H1 (cell line): Measurements from ENCODE around the gene BRPF1. TPM values are rescaled to one million over a fixed set of nuclear protein-coding genes. Genes with fewer than 3 reads are reported as not detected.

Experiments
- CTCF ChIA-PET: fragments of 300-600 bp; sonication (Branson Sonifier 250); formaldehyde crosslinking; loops from one replicate; lab custom pipeline; 2021; ENCODE audit not compliant: partially characterized antibody; lab: Charles Lee
- POLR2A ChIA-PET: fragments of 300-600 bp; sonication (Branson Sonifier 250); formaldehyde crosslinking; loops from one replicate; lab custom pipeline; 2021; ENCODE audit warnings: inconsistent platforms; ENCODE audit not compliant: partially characterized antibody; lab: Charles Lee
- DNase-seq, 2 experiments: peaks; one replicate each; pipeline versions ENCODE4 v3.0.0 to v3.0.0-alpha.2; 2010 to 2022; ENCODE audit warnings: low spot score in 2 of 2, low read depth in 1 of 2, mixed read lengths in 1 of 2
- FAIRE-seq: peaks from 2 replicates; lab custom pipeline; 2011; peaks lifted over from hg19 to GRCh38; lab: Jason Lieb, UNC
- H2AFZ ChIP-seq: 2 replicates; pipeline ENCODE4 v1.8.1; 2012; ENCODE audit warnings: low read length, inconsistent platforms
- H2AK5ac ChIP-seq: 2 replicates; pipeline ENCODE4 v1.6.1; 2013; ENCODE audit warnings: low read depth, low read length
- H2BK120ac ChIP-seq: replicated peaks from 2 replicates; pipeline ENCODE3; 2013; ENCODE audit warnings: low read depth, low read length, inconsistent platforms
- H2BK12ac ChIP-seq: 2 replicates; pipeline ENCODE4 v1.6.1; 2013; ENCODE audit warnings: low read depth, low read length
- H2BK15ac ChIP-seq: 2 replicates; pipeline ENCODE4 v1.6.1; 2013; ENCODE audit warnings: low read length
- H2BK20ac ChIP-seq: 2 replicates; pipeline ENCODE4 v1.6.1; 2013; ENCODE audit warnings: low read length
- H2BK5ac ChIP-seq: 2 replicates; pipeline ENCODE4 v1.6.1; 2013; ENCODE audit warnings: low read depth, low read length
- H3K14ac ChIP-seq: 2 replicates; pipeline ENCODE4 v1.6.1; 2013; ENCODE audit warnings: inconsistent platforms; ENCODE audit not compliant: insufficient read length
- H3K18ac ChIP-seq: 2 replicates; pipeline ENCODE4 v1.6.1; 2013; ENCODE audit warnings: low read length; ENCODE audit errors: extremely low read depth
- H3K23ac ChIP-seq: 2 replicates; pipeline ENCODE4 v1.6.1; 2013; ENCODE audit warnings: inconsistent platforms; ENCODE audit not compliant: insufficient read length
- H3K23me2 ChIP-seq: 2 replicates; pipeline ENCODE4 v1.6.1; 2013; ENCODE audit warnings: low read depth, low read length
- H3K27ac ChIP-seq: 2 replicates; pipeline ENCODE4 v1.6.1; 2011; ENCODE audit warnings: low read depth, low read length, inconsistent platforms
- H3K27me3 ChIP-seq, 4 experiments: replicated peaks in 1 of 4; 1 replicate in 1 of 4; 2 replicates in 3 of 4; pipeline versions ENCODE4 v1.6.1 to v1.8.1; 2011 to 2013; ENCODE audit warnings: low read length in 3 of 4, mild to moderate bottlenecking in 3 of 4, inconsistent platforms in 2 of 4, mixed read lengths in 2 of 4, moderate library complexity in 1 of 4; ENCODE audit not compliant: control insufficient read depth in 3 of 4, insufficient read depth in 3 of 4; ENCODE audit errors: extremely low read depth in 1 of 4
- H3K36me3 ChIP-seq, 4 experiments: 2 replicates each; pipeline versions ENCODE4 v1.6.1 to v1.8.1; 2011 to 2013; ENCODE audit warnings: mild to moderate bottlenecking in 4 of 4, low read length in 3 of 4, moderate library complexity in 2 of 4, control low read depth in 1 of 4, inconsistent platforms in 1 of 4; ENCODE audit not compliant: insufficient read depth in 4 of 4, control insufficient read depth in 2 of 4
- H3K4ac ChIP-seq: replicated peaks from 2 replicates; pipeline ENCODE3; 2013; ENCODE audit warnings: low read length, low read depth, mixed read lengths, inconsistent platforms; ENCODE audit not compliant: insufficient read length
- H3K4me1 ChIP-seq, 4 experiments: replicated peaks in 1 of 4; 1 replicate in 1 of 4; 2 replicates in 3 of 4; pipeline versions ENCODE4 v1.6.1 to v1.8.1; 2011 to 2013; ENCODE audit warnings: low read length in 3 of 4, inconsistent platforms in 2 of 4, mixed read lengths in 1 of 4; ENCODE audit not compliant: insufficient read depth in 4 of 4, control insufficient read depth in 3 of 4
- H3K4me2 ChIP-seq, 2 experiments: 2 replicates each; pipeline versions ENCODE4 v1.6.1 to v1.8.1; 2011 to 2013; ENCODE audit warnings: low read depth in 2 of 2, low read length in 2 of 2, control low read depth in 1 of 2, inconsistent platforms in 1 of 2, mild to moderate bottlenecking in 1 of 2; ENCODE audit not compliant: insufficient read depth in 1 of 2
- H3K4me3 ChIP-seq, 4 experiments: fragments of 200-600, 300-600 bp in 1 of 4; sonication (generic), shearing (Covaris generic), sonication (Bioruptor Twin) in 1 of 4; 2 replicates each; pipeline versions ENCODE4 v1.5.1 to v1.8.1; 2011 to 2016; ENCODE audit warnings: low read length in 4 of 4, low read depth in 3 of 4, control low read depth in 2 of 4, inconsistent platforms in 2 of 4, mild to moderate bottlenecking in 2 of 4, mixed read lengths in 1 of 4, moderate library complexity in 1 of 4; ENCODE audit not compliant: insufficient read depth in 2 of 4; ENCODE audit errors: extremely low read depth in 1 of 4
- H3K56ac ChIP-seq: replicated peaks from 2 replicates; pipeline ENCODE3; 2013; ENCODE audit warnings: low read depth, mild to moderate bottlenecking, mixed read lengths, low read length, inconsistent platforms; ENCODE audit not compliant: insufficient read length
- H3K79me1 ChIP-seq: 2 replicates; pipeline ENCODE4 v1.6.1; 2013; ENCODE audit warnings: low read depth, low read length, control low read depth
- H3K79me2 ChIP-seq, 2 experiments: 2 replicates each; pipeline versions ENCODE4 v1.6.1 to v1.8.1; 2012 to 2013; ENCODE audit warnings: low read length in 2 of 2, mild to moderate bottlenecking in 2 of 2, inconsistent platforms in 1 of 2; ENCODE audit not compliant: insufficient read depth in 2 of 2, control insufficient read depth in 1 of 2
- H3K9ac ChIP-seq, 4 experiments: replicated peaks in 1 of 4; 1 replicate in 1 of 4; 2 replicates in 3 of 4; pipeline versions ENCODE4 v1.6.1 to v1.8.1; 2011 to 2013; ENCODE audit warnings: low read depth in 3 of 4, low read length in 3 of 4, control low read depth in 2 of 4, mild to moderate bottlenecking in 2 of 4, moderate library complexity in 2 of 4, inconsistent platforms in 1 of 4; ENCODE audit errors: extremely low read depth in 1 of 4
- H3K9me3 ChIP-seq, 2 experiments: 2 replicates each; pipeline versions ENCODE4 v1.6.1 to v1.8.1; 2012 to 2013; ENCODE audit warnings: mild to moderate bottlenecking in 2 of 2, moderate library complexity in 2 of 2, control low read depth in 1 of 2, inconsistent platforms in 1 of 2, low read depth in 1 of 2, low read length in 1 of 2, mixed read lengths in 1 of 2; ENCODE audit not compliant: insufficient read depth in 2 of 2
- H4K20me1 ChIP-seq, 2 experiments: replicated peaks in 1 of 2; 2 replicates each; pipeline versions ENCODE3 to v1.8.1; 2011 to 2013; ENCODE audit warnings: inconsistent platforms in 2 of 2, low read length in 2 of 2, mild to moderate bottlenecking in 1 of 2; ENCODE audit not compliant: insufficient read depth in 2 of 2, control insufficient read depth in 1 of 2
- H4K5ac ChIP-seq: 2 replicates; pipeline ENCODE4 v1.6.1; 2013; ENCODE audit warnings: low read length, low read depth, mixed read lengths, inconsistent platforms; ENCODE audit not compliant: insufficient read length
- H4K8ac ChIP-seq: 2 replicates; pipeline ENCODE4 v1.8.0; 2013; ENCODE audit warnings: mild to moderate bottlenecking, moderate library complexity, low read length, inconsistent platforms; ENCODE audit not compliant: insufficient read depth; ENCODE audit errors: extremely low read depth
- H4K91ac ChIP-seq: replicated peaks from 2 replicates; pipeline ENCODE3; 2013; ENCODE audit warnings: low read length, mixed read lengths, inconsistent platforms; ENCODE audit not compliant: insufficient read length
- CHD2 ChIP-seq: IDR thresholded peaks from 2 replicates; pipeline ENCODE4 v1.6.1; 2012; ENCODE audit warnings: low read length, improper control_type of control experiment
- CTBP2 ChIP-seq: IDR thresholded peaks from 2 replicates; pipeline ENCODE4 v1.7.0; 2011; ENCODE audit warnings: borderline replicate concordance, mild to moderate bottlenecking, moderate library complexity, mixed read lengths, low read length; ENCODE audit not compliant: insufficient read depth, insufficient read length
- KDM4A ChIP-seq: IDR thresholded peaks from one replicate; pipeline ENCODE4 v1.7.1; 2012; ENCODE audit warnings: low read depth, mild to moderate bottlenecking, moderate library complexity, low read length, inconsistent platforms; ENCODE audit not compliant: severe bottlenecking
- MAX ChIP-seq: IDR thresholded peaks from 2 replicates; pipeline ENCODE4 v1.6.1; 2012; ENCODE audit warnings: inconsistent platforms
- NANOG ChIP-seq: IDR thresholded peaks from 2 replicates; pipeline ENCODE4 v1.6.1; 2011; ENCODE audit warnings: low read length, low read depth, mild to moderate bottlenecking, inconsistent platforms; ENCODE audit not compliant: insufficient read depth, poor library complexity, severe bottlenecking
- SUZ12 ChIP-seq: fragments of 200-600 bp; sonication (generic); IDR thresholded peaks from 2 replicates; pipeline ENCODE4 v1.6.1; 2012; ENCODE audit warnings: mild to moderate bottlenecking, inconsistent platforms, low read length, moderate library complexity, mixed read lengths
- TAF1 ChIP-seq: IDR thresholded peaks from 2 replicates; pipeline ENCODE4 v1.6.1; 2011; ENCODE audit warnings: mild to moderate bottlenecking, low read depth, low read length
- TAF7 ChIP-seq: optimal IDR thresholded peaks from 2 replicates; pipeline ENCODE3; 2011; ENCODE audit warnings: low read depth, mild to moderate bottlenecking, inconsistent platforms, low read length, moderate library complexity, borderline replicate concordance
- TEAD4 ChIP-seq: IDR thresholded peaks from 2 replicates; pipeline ENCODE4 v1.6.1; 2012; ENCODE audit warnings: low read depth, low read length, inconsistent platforms, mixed read lengths
- WGBS, 2 experiments: shearing (Covaris generic) in 1 of 2; methylation state at CpG; one replicate each; pipeline versions ENCODE4 v1.1.6 to v1.1.7; 2013 to 2015; ENCODE audit warnings: low lambda C conversion rate in 2 of 2, mixed read lengths in 2 of 2, inconsistent platforms in 1 of 2, low coverage in 1 of 2, missing lambda C conversion rate in 1 of 2; ENCODE audit not compliant: insufficient replicate concordance in 2 of 2, insufficient coverage in 1 of 2, insufficient read length in 1 of 2; ENCODE audit errors: extremely low coverage in 1 of 2, missing lambda C conversion rate in 1 of 2; 5-methylcytosine and 5-hydroxymethylcytosine counted together
- polyA plus RNA-seq, 7 experiments: library from polyadenylated mRNA; depleted of rRNA in 3 of 7; stranded (reverse) in 5 of 7; unstranded in 2 of 7; fragments of >200 nt in 5 of 7; fragments of 200-250 nt in 2 of 7; gene quantifications; 1 replicate in 5 of 7; 2 replicates in 1 of 7; 4 replicates in 1 of 7; pipeline versions ENCODE4 v1.2.1 to v1.2.3, GENCODE V29; 2011 to 2013; ENCODE audit warnings: missing spikeins in 2 of 7, mixed read lengths in 2 of 7
- total RNA-seq: library from RNA; stranded (reverse); fragmentation: NEBNext Ultra II Directional; extraction: Animal tissue kit (Norgen Biotek cat#: 25700); gene quantifications from 2 replicates; pipeline ENCODE4 v1.2.1, GENCODE V29; 2021

Gene BRPF1
- total and polyA plus RNA-seq, 2 of the 8 experiments (the other 6 are each of a cell fraction or from before 2014, with no cell fraction given) = 11.3 to 21.7 TPM

GRCh38 chr3:9795207-9795606 is 63.7 kb downstream of the BRPF1 start:
- no peak overlapping the region for H3K9ac ChIP-seq
- no peak overlapping the region for H2BK120ac ChIP-seq
- H3K27me3 ChIP-seq = no peaks in the 10 kb centered on the region
- FAIRE-seq (no peak), DNase-seq (no peak)
- H3K36me3 ChIP-seq = peaks cover 8 to 39% (median 28%) of the 10 kb centered on the region in 4 experiments; a peak in 7 of 8 replicates
- H3K4me2 ChIP-seq = no peak overlapping the region
- H3K14ac ChIP-seq = no peak overlapping the region
- no peaks in the 10 kb centered on the region for H4K20me1 ChIP-seq
- H2BK5ac ChIP-seq = no peak overlapping the region
- no peak overlapping the region for H3K27ac ChIP-seq
- H4K91ac ChIP-seq = no peak overlapping the region
- H3K56ac ChIP-seq = no peak overlapping the region
- ChIA-PET POLR2A (interaction anchor here (5.5 kb wide), 1 partner anchor 12 kb away, joined by 71 read pairs; the partner anchor contains the start of gene TTLL3), CTCF (interaction anchor here (1.1 to 2.3 kb wide), 4 partner anchors 9 to 68 kb away, joined by 4 to 8 read pairs (median 6); partner anchors contain the start of gene TTLL3)
- H2BK12ac ChIP-seq = no peak overlapping the region
- peaks cover 0 to 8% (median 0%) of the 10 kb centered on the region in 4 experiments; a peak in 2 of 7 replicates for H3K4me1 ChIP-seq
- H3K79me2 ChIP-seq = peaks cover 0 to 40% of the 10 kb centered on the region in 2 experiments; a peak in 2 of 4 replicates
- no peak overlapping the region for H3K4ac ChIP-seq
- H3K18ac ChIP-seq = no peak overlapping the region
- H2BK15ac ChIP-seq = no peak overlapping the region
- H2BK20ac ChIP-seq = no peak overlapping the region
- H4K8ac ChIP-seq = no peak overlapping the region
- H2AFZ ChIP-seq = no peak overlapping the region
- H3K79me1 ChIP-seq = peaks cover 9% of the 10 kb centered on the region
- H3K23ac ChIP-seq = no peak overlapping the region
- H2AK5ac ChIP-seq = no peak overlapping the region
- no peak overlapping the region for H3K4me3 ChIP-seq
- H3K23me2 ChIP-seq = peaks cover 8% of the 10 kb centered on the region
- no peak overlapping the region for H4K5ac ChIP-seq
- H3K9me3 ChIP-seq = no peaks in the 10 kb centered on the region
- WGBS, 2 experiments = 96% methylated on average over 5 of the region's 5 CpGs; no CpG with 5 or more reads in 1 of the 2 experiments
- TF ChIP-seq KDM4A = no peak
- no peak for TF ChIP-seq NANOG
- no peak for TF ChIP-seq TEAD4
- TF ChIP-seq TAF1 = no peak
- no peak for TF ChIP-seq CHD2
- TF ChIP-seq MAX = no peak
- TF ChIP-seq CTBP2 = no peak
- no peak for TF ChIP-seq SUZ12
- TF ChIP-seq TAF7 = no peak
